Hematopoietic multipotent progenitor cell treated with erythropoietin and hydrocortisone succinate and interleukin-3 and kit ligand, for 8 days (in vitro differentiated cells): ENCODE results near the gene MYO7B.
A peak's percentile ranks its signal among the peaks of the same experiment; 100 is the strongest.

ENCODE experiments used
- DNase-seq: peaks from one replicate; pipeline ENCODE4 v3.0.0-alpha.2; 2015

Gene MYO7B

GRCh38 chr2:127535422-127535901 is at the start of gene MYO7B:
Gene MYO7B, plus strand, starts transcription at chr2:127535683. Its CDS starts 24,040 bp downstream, at chr2:127559723.
- no peak for DNase-seq

- DNase-seq = no peak
Measured at GRCh38 chr2:127485694-127486071, 49.8 kb upstream of the MYO7B start.

- DNase-seq = no peak
Measured at GRCh38 chr2:127486247-127487058, 49.0 kb upstream of the MYO7B start.

- no peak for DNase-seq
Measured at GRCh38 chr2:127490283-127490682, 45.2 kb upstream of the MYO7B start.

GRCh38 chr2:127498386-127498785 is 37.1 kb upstream of the MYO7B start:
- DNase-seq = no peak

- no peak for DNase-seq
Measured at GRCh38 chr2:127503491-127503890, 32.0 kb upstream of the MYO7B start.

GRCh38 chr2:127504552-127505430 is 30.7 kb upstream of the MYO7B start:
- no peak for DNase-seq

GRCh38 chr2:127506510-127506909 is 29.0 kb upstream of the MYO7B start:
- DNase-seq = no peak

- no peak for DNase-seq
Measured at GRCh38 chr2:127508023-127508630, 27.4 kb upstream of the MYO7B start.

- peak; percentile 69 for DNase-seq
Measured at GRCh38 chr2:127508631-127509034, 26.9 kb upstream of the MYO7B start.

GRCh38 chr2:127510073-127510472 is 25.4 kb upstream of the MYO7B start:
- no peak for DNase-seq

- DNase-seq = no peak
Measured at GRCh38 chr2:127511090-127511695, 24.3 kb upstream of the MYO7B start.

- no peak for DNase-seq
Measured at GRCh38 chr2:127511917-127512316, 23.6 kb upstream of the MYO7B start.

GRCh38 chr2:127512362-127512761 is 23.1 kb upstream of the MYO7B start:
- DNase-seq = no peak

GRCh38 chr2:127514076-127514475 is 21.4 kb upstream of the MYO7B start:
- DNase-seq = no peak

- no peak for DNase-seq
Measured at GRCh38 chr2:127514485-127514884, 21.0 kb upstream of the MYO7B start.

GRCh38 chr2:127515383-127515915 is 20.0 kb upstream of the MYO7B start:
- no peak for DNase-seq

GRCh38 chr2:127516041-127516762 is 19.3 kb upstream of the MYO7B start:
- no peak for DNase-seq

- no peak for DNase-seq
Measured at GRCh38 chr2:127517465-127517864, 18.0 kb upstream of the MYO7B start.

GRCh38 chr2:127520424-127520823 is 15.1 kb upstream of the MYO7B start:
- DNase-seq = no peak

GRCh38 chr2:127523269-127523939 is 12.1 kb upstream of the MYO7B start:
- DNase-seq = no peak
